Psoas muscle (tissue), 8 donors: ENCODE data around the gene OLIG2. TPM values are rescaled to one million over a fixed set of nuclear protein-coding genes. Genes with fewer than 3 reads are reported as not detected.

ENCODE experiments used
- ATAC-seq, 4 donors: fragments of 200-7000 bp; cut with Tn5 transposase; one replicate each; pipeline ENCODE4 v1.9.1; 2020; ENCODE audit warnings: moderate library complexity in 3 of 4, mild to moderate bottlenecking in 2 of 4
- DNase-seq, 2 donors: peaks; one replicate each; pipeline ENCODE4 v3.0.0-alpha.2; 2020
- H3K27ac ChIP-seq: fragments of 200-600 bp; one replicate; pipeline ENCODE4 v1.8.0; 2022
- H3K27me3 ChIP-seq, 3 donors: fragments of 200-600 bp in 1 of 3; one replicate each; pipeline versions ENCODE4 v1.6.1 to v1.8.0; 2013 to 2022; ENCODE audit warnings: low read length in 2 of 3, mild to moderate bottlenecking in 2 of 3, moderate library complexity in 1 of 3; ENCODE audit not compliant: insufficient read depth in 3 of 3
- H3K36me3 ChIP-seq, 2 donors: fragments of 200-600 bp in 1 of 2; one replicate each; pipeline versions ENCODE4 v1.6.1 to v1.8.0; 2013 to 2022; ENCODE audit warnings: low read depth in 1 of 2, mild to moderate bottlenecking in 1 of 2, moderate library complexity in 1 of 2; ENCODE audit not compliant: insufficient read depth in 1 of 2
- H3K4me1 ChIP-seq: fragments of 200-600 bp; one replicate; pipeline ENCODE4 v1.8.0; 2022
- H3K4me3 ChIP-seq: fragments of 200-600 bp; one replicate; pipeline ENCODE4 v1.8.0; 2022; ENCODE audit warnings: mild to moderate bottlenecking
- H3K9me3 ChIP-seq: fragments of 200-600 bp; one replicate; pipeline ENCODE4 v1.8.0; 2022
- CTCF ChIP-seq: fragments of 200-600 bp; IDR thresholded peaks from one replicate; pipeline ENCODE4 v1.8.0; 2022; ENCODE audit warnings: antibody characterized with exemption
- WGBS, 3 donors: extraction: QIAGEN DNeasy Blood & Tissue Kit; methylation state at CpG; one replicate each; pipeline versions ENCODE4 v1.1.6 to v1.1.7; 2013; 5-methylcytosine and 5-hydroxymethylcytosine counted together
- intact Hi-C, 2 donors: fragments of 100-400 bp; cut with DNase I; formaldehyde crosslinking; loops; one replicate each; pipeline versions ENCODE4 v1.11.0 to v1.14.2; 2022
- polyA plus RNA-seq, 3 donors: library from polyadenylated mRNA; stranded (reverse); fragments of 200-250 nt; gene quantifications; one replicate each; pipeline ENCODE4 v1.2.3, GENCODE V29; 2013
- total RNA-seq, 4 donors: library from RNA; stranded (reverse); fragmentation: NEBNext Ultra II Directional in 2 of 4; extraction: Animal tissue kit (Norgen Biotek cat#: 25700) in 2 of 4; gene quantifications; one replicate each; pipeline versions ENCODE4 v1.2.1 to v1.2.4, GENCODE V29; 2021 to 2023
- donor health status: healthy with polysubstance abuse.
- donor health status: DM: no; HTN: no; CAD: no; lungs with moderate emphysema.
- donor health status: Bipolar disorder and iron deficiency.
- donor health status: healthy.
- donor health status: DM: yes; HTN: yes; CAD: no.
- donor health status: DM: no; HTN: no; CAD: no.
- donor health status: DM: no; HTN: no; CAD: no.
- donor health status: DM: yes; HTN: yes; CAD: no.

The OLIG2 gene
- total and polyA plus RNA-seq, 7 donors, result 0.03 to 0.22 (median 0.15) TPM; not detected in 3

- TF ChIP-seq CTCF, result peak; percentile 45
- ATAC-seq, result no peak
- intact Hi-C loops, result loop anchor here in 1 of 2 donors (1.0 kb wide), 1 partner anchor 134 kb away; no protein-coding TSS in a partner anchor
These were observed 31.4 kb upstream of the OLIG2 start for GRCh38 chr21:32994305-32994704.

GRCh38 chr21:33007747-33008146 is 18.0 kb upstream of the OLIG2 start:
- H3K4me1 ChIP-seq, result no peaks in the 10 kb centered on the region
- 80 to 84% (median 81%) methylated on average over 3 of the region's 3 CpGs for WGBS, 3 donors
- H3K4me3 ChIP-seq, result no peak overlapping the region
- H3K27ac ChIP-seq, result no peak overlapping the region
- DNase-seq (no peak), ATAC-seq (no peak)
- no peaks in the 10 kb centered on the region for H3K36me3 ChIP-seq
- no peaks in the 10 kb centered on the region for H3K9me3 ChIP-seq
- no peaks in the 10 kb centered on the region for H3K27me3 ChIP-seq
- no peak for TF ChIP-seq CTCF
- intact Hi-C loops, result no loop called here

More at GRCh38 chr21:32994305-32994704, 31.4 kb upstream of the OLIG2 start:
- no peak overlapping the region for H3K27ac ChIP-seq
- 48 to 56% (median 55%) methylated on average over 3 of the region's 3 CpGs for WGBS, 3 donors
- no peaks in the 10 kb centered on the region for H3K9me3 ChIP-seq
- no peaks in the 10 kb centered on the region for H3K36me3 ChIP-seq
- no peak for DNase-seq
- H3K27me3 ChIP-seq, result peaks cover 2 to 25% (median 6%) of the 10 kb centered on the region in 3 donors
- H3K4me1 ChIP-seq, result no peaks in the 10 kb centered on the region
- H3K4me3 ChIP-seq, result no peak overlapping the region

GRCh38 chr21:33008333-33009051 is 17.2 kb upstream of the OLIG2 start:
- no peak for DNase-seq
- TF ChIP-seq CTCF, result no peak
- intact Hi-C loops, result no loop called here
- H3K27me3 ChIP-seq, result peaks cover 0 to under 1% (median 0%) of the 10 kb centered on the region in 3 donors
- 54 to 60% (median 56%) methylated on average over 3 of the region's 3 CpGs for WGBS, 3 donors
- no peak overlapping the region for H3K4me3 ChIP-seq
- H3K9me3 ChIP-seq, result no peaks in the 10 kb centered on the region
- no peak overlapping the region for H3K27ac ChIP-seq
- no peaks in the 10 kb centered on the region for H3K4me1 ChIP-seq
- no peak for ATAC-seq
- H3K36me3 ChIP-seq, result no peaks in the 10 kb centered on the region

GRCh38 chr21:33010931-33011330 is 14.8 kb upstream of the OLIG2 start:
- no peaks in the 10 kb centered on the region for H3K9me3 ChIP-seq
- DNase-seq (no peak), ATAC-seq (no peak)
- TF ChIP-seq CTCF, result no peak
- no peaks in the 10 kb centered on the region for H3K36me3 ChIP-seq
- no peak overlapping the region for H3K4me3 ChIP-seq
- intact Hi-C loops, result no loop called here
- H3K27me3 ChIP-seq, result peaks cover 0 to 12% (median 10%) of the 10 kb centered on the region in 3 donors
- 77 to 100% (median 90%) methylated on average over 1 of the region's 1 CpG for WGBS, 3 donors
- peak overlapping the region; percentile 60 for H3K27ac ChIP-seq
- H3K4me1 ChIP-seq, result no peaks in the 10 kb centered on the region

GRCh38 chr21:33011462-33011861 is 14.3 kb upstream of the OLIG2 start:
- no peak for TF ChIP-seq CTCF
- no peaks in the 10 kb centered on the region for H3K9me3 ChIP-seq
- intact Hi-C loops, result no loop called here
- H3K36me3 ChIP-seq, result no peaks in the 10 kb centered on the region
- H3K4me3 ChIP-seq, result no peak overlapping the region
- H3K27me3 ChIP-seq, result peaks cover 0 to 14% (median 12%) of the 10 kb centered on the region in 3 donors
- no peak for DNase-seq
- H3K27ac ChIP-seq, result peak overlapping the region; percentile 60
- 61 to 65% (median 62%) methylated on average over 3 of the region's 3 CpGs for WGBS, 3 donors
- no peaks in the 10 kb centered on the region for H3K4me1 ChIP-seq
- ATAC-seq, result peak; percentile 56 to 94 (median 88)
